SK-N-SH treated with all-trans-retinoic acid at 6 μM for 48 hours (cell line): ENCODE data around the gene DEFB114.

ENCODE experiments used
- ATAC-seq: fragments of 200-7000 bp; cut with Tn5 transposase; 3 replicates; pipeline ENCODE4 v1.9.1; 2020; ENCODE audit warnings: mild to moderate bottlenecking, moderate library complexity
- ARNTL ChIP-seq: fragments of 450-650 bp; formaldehyde crosslinking; IDR thresholded peaks from 2 replicates; pipeline ENCODE4 v1.5.0; 2020; ENCODE audit warnings: low read depth, mild to moderate bottlenecking, moderate library complexity, borderline replicate concordance
- BACH2 ChIP-seq: fragments of 250-450 bp; sonication (Bioruptor Pico); IDR thresholded peaks from 2 replicates; pipeline ENCODE4 v1.9.0; 2021; ENCODE audit warnings: mild to moderate bottlenecking, borderline replicate concordance
- CREB5 ChIP-seq: fragments of 250-450 bp; sonication (Bioruptor Pico); IDR thresholded peaks from 2 replicates; pipeline ENCODE4 v1.5.1; 2020; ENCODE audit warnings: low read depth, mild to moderate bottlenecking, moderate library complexity
- CSDC2 ChIP-seq: fragments of 250-450 bp; sonication (Bioruptor Pico); IDR thresholded peaks from 2 replicates; pipeline ENCODE4 v1.5.0; 2020; ENCODE audit warnings: mild to moderate bottlenecking, moderate library complexity
- CSRNP3 ChIP-seq: fragments of 250-450 bp; sonication (Bioruptor Pico); IDR thresholded peaks from 2 replicates; pipeline ENCODE4 v1.5.1; 2021; ENCODE audit warnings: mild to moderate bottlenecking, moderate library complexity
- GLIS3 ChIP-seq: fragments of 250-450 bp; sonication (Bioruptor Pico); IDR thresholded peaks from 2 replicates; pipeline ENCODE4 v1.5.0; 2020; ENCODE audit warnings: mild to moderate bottlenecking, moderate library complexity
- ISL1 ChIP-seq: fragments of 250-450 bp; sonication (Bioruptor Pico); IDR thresholded peaks from 2 replicates; pipeline ENCODE4 v2.1.2; 2022; ENCODE audit warnings: mild to moderate bottlenecking, moderate library complexity
- OSR1 ChIP-seq: fragments of 250-450 bp; sonication (Bioruptor Pico); IDR thresholded peaks from 2 replicates; pipeline ENCODE4 v1.8.0; 2022; ENCODE audit warnings: moderate library complexity, mild to moderate bottlenecking, inconsistent platforms
- POU6F1 ChIP-seq: fragments of 250-450 bp; sonication (Bioruptor Pico); IDR thresholded peaks from 2 replicates; pipeline ENCODE4 v1.8.0; 2021; ENCODE audit warnings: low read depth, mild to moderate bottlenecking, moderate library complexity, borderline replicate concordance
- PPARA ChIP-seq: fragments of 250-450 bp; sonication (Bioruptor Pico); IDR thresholded peaks from 2 replicates; pipeline ENCODE4 v1.5.0; 2020; ENCODE audit warnings: mild to moderate bottlenecking, borderline replicate concordance
- RARB ChIP-seq: fragments of 250-450 bp; sonication (Bioruptor Pico); IDR thresholded peaks from 2 replicates; pipeline ENCODE4 v1.8.0; 2021; ENCODE audit warnings: mild to moderate bottlenecking, moderate library complexity
- SNAI2 ChIP-seq: fragments of 250-450 bp; sonication (Bioruptor Pico); IDR thresholded peaks from 2 replicates; pipeline ENCODE4 v1.5.0; 2020; ENCODE audit warnings: mild to moderate bottlenecking, moderate library complexity
- TCF4 ChIP-seq: fragments of 250-450 bp; sonication (Bioruptor Pico); IDR thresholded peaks from 2 replicates; pipeline ENCODE4 v1.8.0; 2021; ENCODE audit warnings: mild to moderate bottlenecking, moderate library complexity, borderline replicate concordance
- TOX ChIP-seq: fragments of 250-450 bp; sonication (Bioruptor Pico); IDR thresholded peaks from 2 replicates; pipeline ENCODE4 v1.8.0; 2021; ENCODE audit warnings: mild to moderate bottlenecking, moderate library complexity, borderline replicate concordance
- ZC3H10 ChIP-seq: fragments of 250-450 bp; sonication (Bioruptor Pico); IDR thresholded peaks from 2 replicates; pipeline ENCODE4 v1.5.1; 2021; ENCODE audit warnings: mild to moderate bottlenecking, moderate library complexity
- ZFP30 ChIP-seq: fragments of 450-650 bp; formaldehyde crosslinking; IDR thresholded peaks from 2 replicates; pipeline ENCODE4 v1.5.0; 2022; ENCODE audit warnings: mild to moderate bottlenecking, moderate library complexity
- ZNF565 ChIP-seq: fragments of 450-650 bp; formaldehyde crosslinking; conservative IDR thresholded peaks from 2 replicates; pipeline ENCODE4 v1.5.0; 2020; ENCODE audit warnings: low read depth, mild to moderate bottlenecking, moderate library complexity
- ZNF70 ChIP-seq: fragments of 450-650 bp; formaldehyde crosslinking; IDR thresholded peaks from 2 replicates; pipeline ENCODE4 v1.5.0; 2020; ENCODE audit warnings: mild to moderate bottlenecking, moderate library complexity
- ZNF8 ChIP-seq: fragments of 450-650 bp; formaldehyde crosslinking; IDR thresholded peaks from 2 replicates; pipeline ENCODE4 v1.5.0; 2020; ENCODE audit warnings: mild to moderate bottlenecking, moderate library complexity
- TF ChIP-seq, protein P1 (sequence below): fragments of 250-450 bp; sonication (Bioruptor Pico); IDR thresholded peaks from 2 replicates; pipeline ENCODE4 v1.5.0; 2020; ENCODE audit warnings: mild to moderate bottlenecking, moderate library complexity
- TF ChIP-seq, protein P2 (sequence below): fragments of 250-450 bp; sonication (Bioruptor Pico); IDR thresholded peaks from 2 replicates; pipeline ENCODE4 v1.8.0; 2020; ENCODE audit warnings: mild to moderate bottlenecking, moderate library complexity, borderline replicate concordance

DEFB114 gene

DNA sequence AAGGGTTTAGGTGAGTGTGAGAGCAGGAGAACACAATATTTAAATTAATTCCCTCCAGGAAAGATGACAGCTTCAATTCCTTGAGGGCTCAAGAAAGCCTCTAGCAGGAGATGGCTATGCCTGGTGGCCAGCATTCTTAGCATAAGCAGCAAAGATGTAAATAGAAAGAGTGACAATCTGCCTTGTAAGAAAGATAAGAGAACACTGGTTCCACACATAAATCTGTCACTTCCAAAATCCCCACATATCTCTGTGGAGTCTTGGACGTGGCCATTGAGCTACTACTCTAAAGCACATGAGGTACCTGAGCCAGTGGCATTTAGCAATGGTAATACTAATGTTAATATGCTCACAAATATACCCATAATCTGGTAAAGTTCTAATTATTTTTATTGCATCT, 29.2 kb downstream of the DEFB114 start:
- no peak for ATAC-seq
- TF ChIP-seq PPARA (CRISPR knock-in tag) (no peak), ZC3H10 (no peak), CREB5 (CRISPR knock-in tag) (no peak), ZNF8 (no peak), RARB (CRISPR knock-in tag) (no peak), TCF4 (CRISPR knock-in tag) (no peak), POU6F1 (CRISPR knock-in tag) (no peak), SNAI2 (CRISPR knock-in tag) (no peak), CSDC2 (no peak), BACH2 (CRISPR knock-in tag) (no peak), ZFP30 (CRISPR knock-in tag) (no peak), OSR1 (CRISPR knock-in tag) (no peak), ZNF70 (CRISPR knock-in tag) (no peak), TOX (CRISPR knock-in tag) (no peak), ISL1 (CRISPR knock-in tag) (no peak), ARNTL (CRISPR knock-in tag) (no peak), GLIS3 (CRISPR knock-in tag) (no peak)
- TF ChIP-seq, protein P1, sequence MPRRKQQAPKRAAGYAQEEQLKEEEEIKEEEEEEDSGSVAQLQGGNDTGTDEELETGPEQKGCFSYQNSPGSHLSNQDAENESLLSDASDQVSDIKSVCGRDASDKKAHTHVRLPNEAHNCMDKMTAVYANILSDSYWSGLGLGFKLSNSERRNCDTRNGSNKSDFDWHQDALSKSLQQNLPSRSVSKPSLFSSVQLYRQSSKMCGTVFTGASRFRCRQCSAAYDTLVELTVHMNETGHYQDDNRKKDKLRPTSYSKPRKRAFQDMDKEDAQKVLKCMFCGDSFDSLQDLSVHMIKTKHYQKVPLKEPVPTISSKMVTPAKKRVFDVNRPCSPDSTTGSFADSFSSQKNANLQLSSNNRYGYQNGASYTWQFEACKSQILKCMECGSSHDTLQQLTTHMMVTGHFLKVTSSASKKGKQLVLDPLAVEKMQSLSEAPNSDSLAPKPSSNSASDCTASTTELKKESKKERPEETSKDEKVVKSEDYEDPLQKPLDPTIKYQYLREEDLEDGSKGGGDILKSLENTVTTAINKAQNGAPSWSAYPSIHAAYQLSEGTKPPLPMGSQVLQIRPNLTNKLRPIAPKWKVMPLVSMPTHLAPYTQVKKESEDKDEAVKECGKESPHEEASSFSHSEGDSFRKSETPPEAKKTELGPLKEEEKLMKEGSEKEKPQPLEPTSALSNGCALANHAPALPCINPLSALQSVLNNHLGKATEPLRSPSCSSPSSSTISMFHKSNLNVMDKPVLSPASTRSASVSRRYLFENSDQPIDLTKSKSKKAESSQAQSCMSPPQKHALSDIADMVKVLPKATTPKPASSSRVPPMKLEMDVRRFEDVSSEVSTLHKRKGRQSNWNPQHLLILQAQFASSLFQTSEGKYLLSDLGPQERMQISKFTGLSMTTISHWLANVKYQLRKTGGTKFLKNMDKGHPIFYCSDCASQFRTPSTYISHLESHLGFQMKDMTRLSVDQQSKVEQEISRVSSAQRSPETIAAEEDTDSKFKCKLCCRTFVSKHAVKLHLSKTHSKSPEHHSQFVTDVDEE (CRISPR knock-in tag), result no peak

- TF ChIP-seq CREB5 (CRISPR knock-in tag), result no peak
- TF ChIP-seq TOX (CRISPR knock-in tag), result no peak
- no peak for TF ChIP-seq ZNF8
- TF ChIP-seq POU6F1 (CRISPR knock-in tag), result no peak
- TF ChIP-seq OSR1 (CRISPR knock-in tag), result no peak
- no peak for TF ChIP-seq SNAI2 (CRISPR knock-in tag)
- TF ChIP-seq ZNF565 (CRISPR knock-in tag), result no peak
- TF ChIP-seq, all 23 proteins: peak for 0
- ATAC-seq, result no peak
Observed at GRCh38 chr6:49933526-49933925, 30.4 kb downstream of the DEFB114 start.

DNA sequence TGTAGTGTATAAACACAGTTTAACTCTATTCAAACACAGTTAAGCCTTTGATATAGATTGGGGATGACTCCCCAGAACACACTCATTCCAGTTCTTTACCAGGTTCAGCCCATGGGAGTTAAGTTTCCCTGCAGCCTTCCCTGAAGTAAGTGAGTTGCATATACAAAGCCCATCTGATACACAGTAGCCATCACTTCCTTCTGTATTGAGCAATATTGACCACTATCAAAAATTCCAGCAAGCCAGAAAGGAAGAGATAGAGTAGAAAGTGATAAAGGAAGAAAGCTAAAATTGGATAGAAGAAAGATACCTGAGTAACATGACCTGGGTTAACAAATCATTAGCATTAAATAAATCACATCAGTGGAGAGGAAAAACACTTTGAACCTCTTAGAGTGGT, 34.6 kb downstream of the DEFB114 start:
- TF ChIP-seq OSR1 (CRISPR knock-in tag) (no peak), ZNF565 (CRISPR knock-in tag) (no peak), ZNF70 (CRISPR knock-in tag) (no peak), CSRNP3 (CRISPR knock-in tag) (no peak)
- TF ChIP-seq, protein P2, sequence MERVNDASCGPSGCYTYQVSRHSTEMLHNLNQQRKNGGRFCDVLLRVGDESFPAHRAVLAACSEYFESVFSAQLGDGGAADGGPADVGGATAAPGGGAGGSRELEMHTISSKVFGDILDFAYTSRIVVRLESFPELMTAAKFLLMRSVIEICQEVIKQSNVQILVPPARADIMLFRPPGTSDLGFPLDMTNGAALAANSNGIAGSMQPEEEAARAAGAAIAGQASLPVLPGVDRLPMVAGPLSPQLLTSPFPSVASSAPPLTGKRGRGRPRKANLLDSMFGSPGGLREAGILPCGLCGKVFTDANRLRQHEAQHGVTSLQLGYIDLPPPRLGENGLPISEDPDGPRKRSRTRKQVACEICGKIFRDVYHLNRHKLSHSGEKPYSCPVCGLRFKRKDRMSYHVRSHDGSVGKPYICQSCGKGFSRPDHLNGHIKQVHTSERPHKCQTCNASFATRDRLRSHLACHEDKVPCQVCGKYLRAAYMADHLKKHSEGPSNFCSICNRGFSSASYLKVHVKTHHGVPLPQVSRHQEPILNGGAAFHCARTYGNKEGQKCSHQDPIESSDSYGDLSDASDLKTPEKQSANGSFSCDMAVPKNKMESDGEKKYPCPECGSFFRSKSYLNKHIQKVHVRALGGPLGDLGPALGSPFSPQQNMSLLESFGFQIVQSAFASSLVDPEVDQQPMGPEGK, result no peak

More for the DNA sequence above, 34.6 kb downstream of the DEFB114 start:
- no peak for ATAC-seq
